Suprapubic skin (tissue), 4 donors: ENCODE data around the gene SLCO3A1. TPM values are rescaled to one million over a fixed set of nuclear protein-coding genes. Genes with fewer than 3 reads are reported as not detected.
A peak's percentile ranks its signal among the peaks of the same experiment; 100 is the strongest.

Experiments
- DNase-seq, 2 donors: peaks; one replicate each; pipeline ENCODE4 v3.0.0-alpha.2; 2019; ENCODE audit warnings: low spot score in 2 of 2
- H3K27ac ChIP-seq: fragments of 200-600 bp; sonication (generic); one replicate; pipeline ENCODE4 v1.5.1; 2019
- H3K27me3 ChIP-seq: fragments of 200-600 bp; sonication (generic); one replicate; pipeline ENCODE4 v1.5.1; 2019
- H3K36me3 ChIP-seq: fragments of 200-600 bp; sonication (generic); one replicate; pipeline ENCODE4 v1.5.1; 2019
- H3K4me1 ChIP-seq: fragments of 200-600 bp; sonication (generic); one replicate; pipeline ENCODE4 v1.5.1; 2019
- H3K4me3 ChIP-seq: fragments of 200-600 bp; sonication (generic); one replicate; pipeline ENCODE4 v1.5.1; 2019; ENCODE audit warnings: mild to moderate bottlenecking
- H3K9me3 ChIP-seq: fragments of 200-600 bp; sonication (generic); one replicate; pipeline ENCODE4 v1.5.1; 2019
- EP300 ChIP-seq: sonication (generic); formaldehyde crosslinking; IDR thresholded peaks from one replicate; pipeline ENCODE4 v1.6.1; 2017; ENCODE audit warnings: antibody characterized with exemption
- POLR2A ChIP-seq, 2 donors: fragments of 450-650 bp; IDR thresholded peaks; one replicate each; pipeline ENCODE4 v1.6.1; 2017; ENCODE audit warnings: antibody characterized with exemption in 2 of 2, mild to moderate bottlenecking in 2 of 2, moderate library complexity in 2 of 2
- POLR2AphosphoS5 ChIP-seq, 3 donors: sonication (generic); formaldehyde crosslinking; IDR thresholded peaks; one replicate each; pipeline ENCODE4 v1.6.1; 2017; ENCODE audit warnings: antibody characterized with exemption in 3 of 3
- whole genome bisulfite sequencing: methylation state at CpG from one replicate; pipeline ENCODE4 v1.1.5; 2018; 5-methylcytosine and 5-hydroxymethylcytosine counted together
- total RNA-seq, 4 donors: library from RNA; depleted of rRNA; stranded (reverse); fragments of >200 nt; gene quantifications; one replicate each; pipeline ENCODE4 v1.1.0, GENCODE V29; 2016
- TF ChIP-seq, protein P1 (sequence below), 2 donors: fragments of 200-600 bp in 1 of 2; fragments of 450-650 bp in 1 of 2; sonication (generic) in 1 of 2; IDR thresholded peaks; one replicate each; pipeline ENCODE4 v1.5.1; 2016 to 2019; ENCODE audit warnings: antibody characterized with exemption in 2 of 2, mild to moderate bottlenecking in 1 of 2, moderate library complexity in 1 of 2

Gene SLCO3A1
- total RNA-seq, 4 donors from 2014 or later = 29.0 to 131 (median 44.6) TPM

DNA sequence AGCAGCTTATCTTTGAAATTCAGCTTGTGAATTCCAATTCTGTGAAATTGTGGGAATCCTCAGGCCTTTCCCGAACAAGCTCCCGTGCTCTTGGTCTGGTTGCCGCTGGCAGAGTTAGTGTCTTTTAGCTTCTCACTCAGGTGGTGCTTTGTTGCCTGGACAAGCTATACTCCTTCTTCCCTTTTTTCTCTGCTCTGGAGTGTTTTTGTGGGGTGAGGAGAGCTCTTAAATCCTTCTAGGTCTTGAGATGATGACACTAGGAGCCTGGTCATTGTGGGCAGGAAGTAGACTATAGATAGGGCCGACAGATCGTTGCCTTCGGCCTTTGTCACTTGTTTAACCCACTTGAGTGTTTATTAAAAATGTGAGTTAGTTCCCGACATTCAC lies 93.8 kb downstream of the SLCO3A1 start:
- Histone ChIP-seq H3K36me3 (no peaks in the 10 kb centered on the region), H3K27me3 (no peaks in the 10 kb centered on the region), H3K4me1 (peaks cover 88% of the 10 kb centered on the region), H3K4me3 (no peak overlapping the region), H3K9me3 (no peaks in the 10 kb centered on the region), H3K27ac (peak overlapping the region; percentile 49)
- 52% methylated on average over 7 of the region's 7 CpGs for WGBS
- TF ChIP-seq, protein P1, sequence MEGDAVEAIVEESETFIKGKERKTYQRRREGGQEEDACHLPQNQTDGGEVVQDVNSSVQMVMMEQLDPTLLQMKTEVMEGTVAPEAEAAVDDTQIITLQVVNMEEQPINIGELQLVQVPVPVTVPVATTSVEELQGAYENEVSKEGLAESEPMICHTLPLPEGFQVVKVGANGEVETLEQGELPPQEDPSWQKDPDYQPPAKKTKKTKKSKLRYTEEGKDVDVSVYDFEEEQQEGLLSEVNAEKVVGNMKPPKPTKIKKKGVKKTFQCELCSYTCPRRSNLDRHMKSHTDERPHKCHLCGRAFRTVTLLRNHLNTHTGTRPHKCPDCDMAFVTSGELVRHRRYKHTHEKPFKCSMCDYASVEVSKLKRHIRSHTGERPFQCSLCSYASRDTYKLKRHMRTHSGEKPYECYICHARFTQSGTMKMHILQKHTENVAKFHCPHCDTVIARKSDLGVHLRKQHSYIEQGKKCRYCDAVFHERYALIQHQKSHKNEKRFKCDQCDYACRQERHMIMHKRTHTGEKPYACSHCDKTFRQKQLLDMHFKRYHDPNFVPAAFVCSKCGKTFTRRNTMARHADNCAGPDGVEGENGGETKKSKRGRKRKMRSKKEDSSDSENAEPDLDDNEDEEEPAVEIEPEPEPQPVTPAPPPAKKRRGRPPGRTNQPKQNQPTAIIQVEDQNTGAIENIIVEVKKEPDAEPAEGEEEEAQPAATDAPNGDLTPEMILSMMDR (IDR thresholded peaks at IDR 0.05) = no peak
- TF ChIP-seq EP300 (no peak), POLR2A (IDR thresholded peaks at IDR 0.05) (no peak)
- no peak for DNase-seq

DNA sequence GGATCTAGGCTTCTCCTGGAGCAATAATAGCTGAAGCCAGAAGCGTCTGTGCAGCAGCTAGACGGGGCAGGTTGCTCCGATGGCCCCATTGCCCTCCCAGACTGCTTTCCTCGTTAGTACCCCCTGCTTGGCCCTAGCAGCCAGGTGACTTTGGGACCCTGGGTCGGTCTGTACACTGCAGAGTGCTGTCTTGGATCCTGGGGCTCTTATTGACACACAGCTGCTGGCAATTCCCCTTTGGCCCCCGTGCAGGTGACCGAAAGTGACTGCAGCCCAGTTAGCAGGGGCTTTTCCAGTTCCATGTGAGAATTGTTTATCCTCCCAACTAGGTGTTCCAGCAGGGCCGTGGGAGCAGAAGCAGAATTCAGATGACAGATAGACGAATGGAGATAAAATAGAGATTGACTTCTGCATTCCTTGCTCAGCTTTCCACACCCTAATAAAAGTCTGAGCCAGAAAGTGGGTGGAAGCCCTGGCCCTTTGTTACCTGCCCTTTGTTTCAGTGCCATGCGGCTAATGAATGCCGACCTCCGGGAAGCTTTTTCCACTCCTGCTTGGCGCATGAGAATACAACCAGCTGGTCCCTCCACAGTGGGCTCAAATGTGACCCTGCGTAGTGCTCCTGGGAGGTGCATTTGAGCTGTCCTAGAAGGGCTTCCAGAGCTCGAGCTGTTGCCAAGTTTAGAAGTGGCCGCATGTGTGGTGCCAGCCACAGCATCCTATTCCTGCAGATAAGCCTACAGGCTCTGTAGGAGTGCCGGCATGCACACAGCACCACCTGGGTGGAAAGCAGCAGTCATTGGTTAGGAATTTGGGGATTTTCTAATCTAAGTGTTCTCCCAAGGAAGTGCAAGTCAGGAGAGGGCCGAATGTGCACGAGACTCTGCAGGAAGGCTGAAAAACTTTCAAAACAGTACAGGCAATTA lies 94.4 kb downstream of the SLCO3A1 start:
- Histone ChIP-seq H3K27me3 (no peaks in the 10 kb centered on the region), H3K27ac (peak overlapping the region; percentile 49), H3K36me3 (no peaks in the 10 kb centered on the region), H3K4me1 (peaks cover 88% of the 10 kb centered on the region), H3K9me3 (no peaks in the 10 kb centered on the region), H3K4me3 (no peak overlapping the region)
- DNase-seq = no peak
- 37% methylated on average over 17 of the region's 19 CpGs for WGBS
- TF ChIP-seq, protein P1 (IDR thresholded peaks at IDR 0.05) = no peak
- TF ChIP-seq EP300 (no peak), POLR2AphosphoS5 (IDR thresholded peaks at IDR 0.05) (no peak), POLR2A (IDR thresholded peaks at IDR 0.05) (no peak)

DNA sequence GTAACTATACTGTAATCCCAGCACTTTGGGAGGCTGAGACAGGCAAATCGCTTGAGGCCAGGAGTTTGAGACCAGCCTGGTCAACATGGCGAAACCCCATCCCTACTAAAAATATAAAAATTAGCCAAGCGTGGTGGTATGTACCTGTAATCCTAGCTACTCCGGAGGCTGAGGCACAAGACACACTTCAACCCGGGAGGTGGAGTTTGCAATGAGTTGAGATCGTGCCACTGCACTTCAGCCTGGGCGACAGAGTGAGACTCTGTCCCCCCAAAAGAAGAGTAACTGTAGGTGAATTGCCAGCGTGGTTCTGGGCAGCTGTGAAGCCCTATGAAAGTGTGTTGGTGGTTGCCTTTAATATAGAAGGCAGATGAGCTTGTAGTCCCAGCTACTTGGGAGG lies 95.9 kb downstream of the SLCO3A1 start:
- H3K27ac ChIP-seq = no peak overlapping the region

DNA sequence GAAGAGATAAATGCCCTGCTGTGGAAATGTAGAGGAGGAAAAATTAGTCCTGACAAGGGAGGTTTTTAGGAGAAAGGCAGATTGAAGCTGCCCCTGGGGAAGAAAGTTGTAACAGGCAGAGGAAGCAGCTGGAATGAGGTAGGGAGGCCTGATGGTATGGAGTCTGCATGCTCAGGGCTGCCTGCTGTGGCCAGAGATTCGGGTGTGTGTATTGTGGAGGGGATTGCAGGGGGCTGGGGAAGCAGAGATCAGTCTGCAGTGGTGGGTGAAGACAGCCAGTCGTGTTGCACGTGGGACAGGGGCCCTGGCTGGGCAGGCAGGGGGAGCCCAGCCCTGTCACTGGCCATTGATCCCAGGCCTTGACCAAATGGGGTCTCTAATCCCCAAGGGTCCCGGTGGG lies 96.5 kb downstream of the SLCO3A1 start:
- H3K9me3 ChIP-seq = no peaks in the 10 kb centered on the region
- DNase-seq = no peak
- peak overlapping the region; percentile 74 for H3K27ac ChIP-seq
- no peaks in the 10 kb centered on the region for H3K27me3 ChIP-seq
- H3K4me1 ChIP-seq = peaks cover 87% of the 10 kb centered on the region
- TF ChIP-seq, protein P1 (IDR thresholded peaks at IDR 0.05) = no peak
- TF ChIP-seq POLR2A (IDR thresholded peaks at IDR 0.05) (no peak), EP300 (no peak), POLR2AphosphoS5 (IDR thresholded peaks at IDR 0.05) (no peak)
- no peak overlapping the region for H3K4me3 ChIP-seq
- no peaks in the 10 kb centered on the region for H3K36me3 ChIP-seq
- 59% methylated on average over 4 of the region's 4 CpGs for WGBS

More for the DNA sequence above, 95.9 kb downstream of the SLCO3A1 start:
- DNase-seq = no peak
- no peaks in the 10 kb centered on the region for H3K9me3 ChIP-seq
- peaks cover 87% of the 10 kb centered on the region for H3K4me1 ChIP-seq
- no peak overlapping the region for H3K4me3 ChIP-seq
- 96% methylated on average over 8 of the region's 8 CpGs for WGBS
- TF ChIP-seq POLR2AphosphoS5 (IDR thresholded peaks at IDR 0.05) (no peak), EP300 (no peak), POLR2A (IDR thresholded peaks at IDR 0.05) (no peak)
- TF ChIP-seq, protein P1 (IDR thresholded peaks at IDR 0.05) = no peak
- H3K36me3 ChIP-seq = no peaks in the 10 kb centered on the region
- H3K27me3 ChIP-seq = no peaks in the 10 kb centered on the region

DNA sequence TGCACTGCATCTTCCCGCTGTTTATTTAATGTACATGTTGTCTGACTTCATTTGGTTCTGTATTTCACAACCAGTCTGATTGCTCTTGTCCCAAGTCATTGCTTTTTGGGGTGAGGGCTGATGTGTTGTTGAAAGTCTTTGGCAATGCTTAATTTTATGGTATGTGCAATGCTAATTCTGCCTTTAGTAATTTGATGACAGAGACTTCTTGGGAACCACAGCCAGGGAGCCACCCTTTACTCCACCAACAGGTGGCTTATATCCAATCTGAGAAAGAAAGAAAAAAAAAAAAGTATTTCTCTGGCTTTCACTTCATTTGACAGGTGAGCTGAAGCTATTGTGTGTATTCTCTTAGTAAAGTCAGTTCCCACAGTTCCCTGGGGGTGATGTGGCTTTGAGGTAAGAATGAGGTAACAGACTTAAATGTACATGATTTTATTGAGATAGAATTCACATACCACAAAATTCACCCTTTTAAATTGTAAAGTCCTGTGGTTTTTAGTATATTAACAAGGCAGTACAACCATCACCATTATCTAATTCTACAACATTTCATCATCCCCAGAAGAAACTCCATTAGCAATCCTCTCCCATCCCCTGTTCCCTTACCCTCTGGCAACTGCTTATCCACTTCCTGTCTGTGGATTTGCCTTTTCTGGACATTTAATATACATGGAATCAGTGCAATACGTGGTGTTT lies 97.3 kb downstream of the SLCO3A1 start:
- H3K36me3 ChIP-seq = no peaks in the 10 kb centered on the region
- no peaks in the 10 kb centered on the region for H3K9me3 ChIP-seq
- no peak for DNase-seq
- H3K27ac ChIP-seq = peak overlapping the region; percentile 63
- peaks cover 94% of the 10 kb centered on the region for H3K4me1 ChIP-seq
- no peaks in the 10 kb centered on the region for H3K27me3 ChIP-seq
- no peak for TF ChIP-seq POLR2AphosphoS5 (IDR thresholded peaks at IDR 0.05)
- no peak for TF ChIP-seq EP300
- TF ChIP-seq, protein P1 (IDR thresholded peaks at IDR 0.05) = peak in 1 of 2 donors; percentile 9
- TF ChIP-seq POLR2A (IDR thresholded peaks at IDR 0.05) = no peak
- H3K4me3 ChIP-seq = no peak overlapping the region
- 63% methylated on average over 2 of the region's 2 CpGs for WGBS
